ENCODE data around the gene RRP15. TPM values are rescaled to one million over a fixed set of nuclear protein-coding genes. Genes with fewer than 3 reads are reported as not detected.

RRP15 gene
- total RNA-seq, 1 experiment from 2014 or later, result 32.1 TPM

DNA sequence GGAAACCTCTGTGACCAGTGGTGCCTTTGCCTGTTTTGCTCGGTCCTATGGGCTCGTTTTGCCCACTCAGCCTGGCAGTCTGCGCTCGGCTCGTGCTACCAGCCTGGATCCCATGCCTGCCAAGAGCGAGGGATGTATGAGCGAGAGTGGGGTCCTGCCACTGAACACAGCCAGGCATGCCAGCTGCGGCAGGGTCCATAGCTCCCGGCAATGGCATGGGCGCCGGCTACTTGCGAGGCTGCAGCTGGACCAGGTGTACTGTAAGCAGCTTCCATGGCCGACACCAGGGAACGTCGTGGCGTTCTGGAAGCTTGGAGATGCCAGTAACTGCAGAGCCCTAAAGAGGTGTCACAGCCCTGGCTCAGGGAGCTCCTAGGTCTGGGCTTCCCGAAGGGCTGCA lies 37.7 kb downstream of the RRP15 start:
- DNase-seq (ENCODE audit: low read depth, low spot score) (no peak), ATAC-seq (no peak)
- no peaks in the 10 kb centered on the region for H3K4me1 ChIP-seq (ENCODE audit: control insufficient read depth, insufficient read depth, low read length)
- in situ Hi-C loops (cut with HindIII; ENCODE audit: low pct_unique_long_range_greater_than_20kb, low sequenced_read_pairs) (no loop called here), intact Hi-C loops (cut with micrococcal nuclease; ENCODE audit: unreplicated experiment) (no loop called here)
- BruUV-seq (replicated peaks), result no TSS peak
- TF ChIP-seq POLR2AphosphoS5 (IDR thresholded peaks at IDR 0.05; ENCODE audit: low read depth, low read length) (no peak), SIN3A (IDR thresholded peaks at IDR 0.05; ENCODE audit: borderline replicate concordance, insufficient read depth, low read depth, low read length) (no peak), TCF7L2 (IDR thresholded peaks at IDR 0.05; ENCODE audit: low read depth, low read length) (no peak)
- TF ChIP-seq, protein P1, sequence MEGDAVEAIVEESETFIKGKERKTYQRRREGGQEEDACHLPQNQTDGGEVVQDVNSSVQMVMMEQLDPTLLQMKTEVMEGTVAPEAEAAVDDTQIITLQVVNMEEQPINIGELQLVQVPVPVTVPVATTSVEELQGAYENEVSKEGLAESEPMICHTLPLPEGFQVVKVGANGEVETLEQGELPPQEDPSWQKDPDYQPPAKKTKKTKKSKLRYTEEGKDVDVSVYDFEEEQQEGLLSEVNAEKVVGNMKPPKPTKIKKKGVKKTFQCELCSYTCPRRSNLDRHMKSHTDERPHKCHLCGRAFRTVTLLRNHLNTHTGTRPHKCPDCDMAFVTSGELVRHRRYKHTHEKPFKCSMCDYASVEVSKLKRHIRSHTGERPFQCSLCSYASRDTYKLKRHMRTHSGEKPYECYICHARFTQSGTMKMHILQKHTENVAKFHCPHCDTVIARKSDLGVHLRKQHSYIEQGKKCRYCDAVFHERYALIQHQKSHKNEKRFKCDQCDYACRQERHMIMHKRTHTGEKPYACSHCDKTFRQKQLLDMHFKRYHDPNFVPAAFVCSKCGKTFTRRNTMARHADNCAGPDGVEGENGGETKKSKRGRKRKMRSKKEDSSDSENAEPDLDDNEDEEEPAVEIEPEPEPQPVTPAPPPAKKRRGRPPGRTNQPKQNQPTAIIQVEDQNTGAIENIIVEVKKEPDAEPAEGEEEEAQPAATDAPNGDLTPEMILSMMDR (IDR thresholded peaks at IDR 0.05), result no peak
- TF ChIP-seq, protein P2, sequence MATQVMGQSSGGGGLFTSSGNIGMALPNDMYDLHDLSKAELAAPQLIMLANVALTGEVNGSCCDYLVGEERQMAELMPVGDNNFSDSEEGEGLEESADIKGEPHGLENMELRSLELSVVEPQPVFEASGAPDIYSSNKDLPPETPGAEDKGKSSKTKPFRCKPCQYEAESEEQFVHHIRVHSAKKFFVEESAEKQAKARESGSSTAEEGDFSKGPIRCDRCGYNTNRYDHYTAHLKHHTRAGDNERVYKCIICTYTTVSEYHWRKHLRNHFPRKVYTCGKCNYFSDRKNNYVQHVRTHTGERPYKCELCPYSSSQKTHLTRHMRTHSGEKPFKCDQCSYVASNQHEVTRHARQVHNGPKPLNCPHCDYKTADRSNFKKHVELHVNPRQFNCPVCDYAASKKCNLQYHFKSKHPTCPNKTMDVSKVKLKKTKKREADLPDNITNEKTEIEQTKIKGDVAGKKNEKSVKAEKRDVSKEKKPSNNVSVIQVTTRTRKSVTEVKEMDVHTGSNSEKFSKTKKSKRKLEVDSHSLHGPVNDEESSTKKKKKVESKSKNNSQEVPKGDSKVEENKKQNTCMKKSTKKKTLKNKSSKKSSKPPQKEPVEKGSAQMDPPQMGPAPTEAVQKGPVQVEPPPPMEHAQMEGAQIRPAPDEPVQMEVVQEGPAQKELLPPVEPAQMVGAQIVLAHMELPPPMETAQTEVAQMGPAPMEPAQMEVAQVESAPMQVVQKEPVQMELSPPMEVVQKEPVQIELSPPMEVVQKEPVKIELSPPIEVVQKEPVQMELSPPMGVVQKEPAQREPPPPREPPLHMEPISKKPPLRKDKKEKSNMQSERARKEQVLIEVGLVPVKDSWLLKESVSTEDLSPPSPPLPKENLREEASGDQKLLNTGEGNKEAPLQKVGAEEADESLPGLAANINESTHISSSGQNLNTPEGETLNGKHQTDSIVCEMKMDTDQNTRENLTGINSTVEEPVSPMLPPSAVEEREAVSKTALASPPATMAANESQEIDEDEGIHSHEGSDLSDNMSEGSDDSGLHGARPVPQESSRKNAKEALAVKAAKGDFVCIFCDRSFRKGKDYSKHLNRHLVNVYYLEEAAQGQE (IDR thresholded peaks at IDR 0.05; ENCODE audit: insufficient read depth in 1 of 2, low read depth in 2 of 2, low read length in 1 of 2), result no peak
- no peaks in the 10 kb centered on the region for H3K9me3 ChIP-seq (ENCODE audit: control insufficient read depth, insufficient read depth, low read depth, low read length)
- no peak overlapping the region for H3K4me3 ChIP-seq (ENCODE audit: low read depth in 2 of 2, low read length in 2 of 2)
- H3K27me3 ChIP-seq (ENCODE audit: control insufficient read depth, insufficient read depth, low read length), result no peaks in the 10 kb centered on the region
- ChIA-PET CTCF (no interaction called here), POLR2A (no interaction called here)
- H3K36me3 ChIP-seq (ENCODE audit: control insufficient read depth, insufficient read depth, low read length), result peaks cover 9% of the 10 kb centered on the region
- no peak overlapping the region for H3K27ac ChIP-seq (ENCODE audit: low read length)

DNA sequence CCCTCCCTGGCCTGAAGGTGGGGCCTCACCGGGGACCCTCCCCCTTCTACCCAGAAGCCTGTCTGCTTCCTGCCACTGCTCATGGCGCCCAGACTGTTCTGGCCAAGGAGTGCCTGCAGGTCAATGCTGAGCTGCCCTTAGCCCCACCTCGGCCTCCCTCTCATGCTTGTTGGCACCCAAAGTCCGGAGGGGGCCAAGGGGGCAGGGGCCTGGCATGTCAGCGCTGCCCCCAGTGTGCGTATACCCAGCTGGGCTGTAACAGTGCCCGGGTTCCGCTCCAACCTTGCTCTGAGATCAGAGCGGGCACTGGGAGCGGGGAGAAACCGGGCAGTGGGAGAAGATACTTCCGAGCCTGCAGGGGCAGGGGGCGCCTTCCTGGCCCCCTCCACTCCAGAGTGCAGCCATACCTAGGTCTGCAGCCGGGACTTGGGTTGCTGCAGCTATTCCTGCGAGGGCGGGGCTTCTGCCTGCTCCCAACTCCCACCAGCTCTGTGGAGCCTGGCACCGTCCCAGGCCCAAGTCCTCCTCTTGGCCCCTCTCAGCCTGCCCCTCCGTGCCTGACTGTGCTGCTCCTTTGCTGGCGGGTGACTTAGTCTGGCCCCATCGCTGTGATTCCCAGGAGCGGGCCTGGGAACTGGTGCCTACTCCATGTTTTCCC lies 38.6 kb downstream of the RRP15 start:
- no peak for TF ChIP-seq SIN3A (IDR thresholded peaks at IDR 0.05; ENCODE audit: borderline replicate concordance, insufficient read depth, low read depth, low read length)
- TF ChIP-seq POLR2AphosphoS5 (IDR thresholded peaks at IDR 0.05; ENCODE audit: low read depth, low read length), result no peak
- TF ChIP-seq, protein P1 (IDR thresholded peaks at IDR 0.05), result no peak
- TF ChIP-seq, protein P2 (IDR thresholded peaks at IDR 0.05; ENCODE audit: insufficient read depth in 1 of 2, low read depth in 2 of 2, low read length in 1 of 2), result no peak
- TF ChIP-seq TCF7L2 (IDR thresholded peaks at IDR 0.05; ENCODE audit: low read depth, low read length), result no peak
- CTCF ChIA-PET, result no interaction called here

More for the DNA sequence above, 38.6 kb downstream of the RRP15 start:
- Histone ChIP-seq H3K4me1 (ENCODE audit: control insufficient read depth, insufficient read depth, low read length) (no peaks in the 10 kb centered on the region), H3K36me3 (ENCODE audit: control insufficient read depth, insufficient read depth, low read length) (peaks cover 9% of the 10 kb centered on the region), H3K27ac (ENCODE audit: low read length) (no peak overlapping the region), H3K4me3 (ENCODE audit: low read depth in 2 of 2, low read length in 2 of 2) (no peak overlapping the region), H3K27me3 (ENCODE audit: control insufficient read depth, insufficient read depth, low read length) (no peaks in the 10 kb centered on the region), H3K9me3 (ENCODE audit: control insufficient read depth, insufficient read depth, low read depth, low read length) (no peaks in the 10 kb centered on the region)
- intact Hi-C loops (cut with micrococcal nuclease; ENCODE audit: unreplicated experiment), result no loop called here
- in situ Hi-C loops (cut with HindIII; ENCODE audit: low pct_unique_long_range_greater_than_20kb, low sequenced_read_pairs), result no loop called here
- POLR2A ChIA-PET, result no interaction called here
- no peak for ATAC-seq
- BruUV-seq (replicated peaks), result no TSS peak
- no peak for DNase-seq (ENCODE audit: low read depth, low spot score)

Data from Panc1 (cell line).